Heart right ventricle (tissue), 16 donors: ENCODE measurements around the gene ZNF423. TPM values are rescaled to one million over a fixed set of nuclear protein-coding genes. Genes with fewer than 3 reads are reported as not detected.

Experiments
- ATAC-seq, 8 donors: fragments of 200-7000 bp; cut with Tn5 transposase; one replicate each; pipeline ENCODE4 v1.9.1; 2020; ENCODE audit warnings: mild to moderate bottlenecking in 8 of 8, moderate library complexity in 8 of 8, moderate number of reproducible peaks in 1 of 8
- DNase-seq, 2 donors: peaks; one replicate each; pipeline ENCODE4 v3.0.0-alpha.2; 2020
- H3K27ac ChIP-seq, 10 donors: fragments of 200-600 bp; sonication (generic) in 2 of 10; one replicate each; pipeline versions ENCODE4 v1.5.0 to v1.8.0; 2020 to 2022; ENCODE audit warnings: mild to moderate bottlenecking in 3 of 10
- H3K27me3 ChIP-seq, 7 donors: fragments of 200-600 bp; one replicate each; pipeline ENCODE4 v1.8.0; 2021 to 2022; ENCODE audit warnings: mild to moderate bottlenecking in 2 of 7
- H3K36me3 ChIP-seq, 9 donors: fragments of 200-600 bp; sonication (generic) in 1 of 9; one replicate each; pipeline versions ENCODE4 v1.5.0 to v1.8.0; 2020 to 2022; ENCODE audit warnings: mild to moderate bottlenecking in 2 of 9
- H3K4me1 ChIP-seq, 9 donors: fragments of 200-600 bp; sonication (generic) in 1 of 9; one replicate each; pipeline versions ENCODE4 v1.5.0 to v1.8.0; 2020 to 2022; ENCODE audit warnings: mild to moderate bottlenecking in 4 of 9
- H3K4me3 ChIP-seq, 10 donors: fragments of 200-600 bp; sonication (generic) in 2 of 10; one replicate each; pipeline versions ENCODE4 v1.5.0 to v1.8.0; 2020 to 2022; ENCODE audit warnings: mild to moderate bottlenecking in 7 of 10, moderate library complexity in 2 of 10
- H3K9me3 ChIP-seq, 11 donors: fragments of 200-600 bp in 10 of 11; sonication (generic) in 2 of 11; one replicate each; pipeline versions ENCODE4 v1.5.0 to v1.8.0; 2013 to 2022; ENCODE audit warnings: mild to moderate bottlenecking in 2 of 11, control low read depth in 1 of 11, moderate library complexity in 1 of 11
- WGBS, 2 donors: extraction: QIAGEN DNeasy Blood & Tissue Kit; methylation state at CpG; one replicate each; pipeline ENCODE4 v1.1.7; 2013; ENCODE audit warnings: inconsistent platforms in 1 of 2; 5-methylcytosine and 5-hydroxymethylcytosine counted together
- intact Hi-C, 10 donors: fragments of 100-400 bp; cut with DNase I; formaldehyde crosslinking; loops; one replicate each; pipeline versions ENCODE4 v1.11.1 to v1.14.2; 2022
- polyA plus RNA-seq, 2 donors: library from polyadenylated mRNA; stranded (reverse); fragments of 200-250 nt; gene quantifications; one replicate each; pipeline ENCODE4 v1.2.3, GENCODE V29; 2013
- total RNA-seq, 10 donors: library from RNA; stranded (reverse); fragmentation: NEBNext Ultra II Directional in 3 of 10; extraction: Animal tissue kit (Norgen Biotek cat#: 25700) in 3 of 10; gene quantifications; one replicate each; pipeline versions ENCODE4 v1.2.1 to v1.2.4, GENCODE V29; 2021 to 2023
- TF ChIP-seq, protein P1 (sequence below), 9 donors: fragments of 200-600 bp; sonication (generic) in 2 of 9; IDR thresholded peaks; one replicate each; pipeline versions ENCODE4 v1.5.0 to v1.8.0; 2021 to 2022; ENCODE audit warnings: antibody characterized with exemption in 9 of 9, mild to moderate bottlenecking in 5 of 9, moderate library complexity in 1 of 9
- donor health status: Arrhythmogenic right ventricular cardiomyopathy.
- donor health status: ischemic (EF 13 %, LVEDD 7.1; RV severe dilation, severe dysfunction).
- donor health status: healthy with polysubstance abuse.
- donor health status: DM: no; HTN: yes; CAD: no.
- donor health status: DM: no; HTN: no; CAD: no.
- donor health status: ischemic (EF 25% LVEDD 6.9; RV normal size, moderate dysfunction).
- donor health status: ischemic (EF 25% LVEDD 5.7; RV mildly dilated, moderate dysfunction).
- donor health status: healthy.
- donor health status: DM: yes; HTN: yes; CAD: no.
- donor health status: Ischemic cardiomyopathy.
- donor health status: ischemic (EF 35%, LVEDD 5.7; RV mildly dilated, moderate dysfunction).
- donor health status: nonischemic (EF 11% LVEDD 7.7; RV severe dilation, severe dysfunction).
- donor health status: DM: yes; HTN: yes; CAD: no.
- donor health status: PGD.
- donor health status: ischemic (EF 29% LVEDD 5.4; RV normal size, mild dysfunction).
- donor health status: nonischemic (EF 23%, LVEDD 6.1; RV moderate dilation, normal function).

Gene ZNF423
- total and polyA plus RNA-seq, 12 donors: 2.6 to 10.6 (median 7.0) TPM

DNA sequence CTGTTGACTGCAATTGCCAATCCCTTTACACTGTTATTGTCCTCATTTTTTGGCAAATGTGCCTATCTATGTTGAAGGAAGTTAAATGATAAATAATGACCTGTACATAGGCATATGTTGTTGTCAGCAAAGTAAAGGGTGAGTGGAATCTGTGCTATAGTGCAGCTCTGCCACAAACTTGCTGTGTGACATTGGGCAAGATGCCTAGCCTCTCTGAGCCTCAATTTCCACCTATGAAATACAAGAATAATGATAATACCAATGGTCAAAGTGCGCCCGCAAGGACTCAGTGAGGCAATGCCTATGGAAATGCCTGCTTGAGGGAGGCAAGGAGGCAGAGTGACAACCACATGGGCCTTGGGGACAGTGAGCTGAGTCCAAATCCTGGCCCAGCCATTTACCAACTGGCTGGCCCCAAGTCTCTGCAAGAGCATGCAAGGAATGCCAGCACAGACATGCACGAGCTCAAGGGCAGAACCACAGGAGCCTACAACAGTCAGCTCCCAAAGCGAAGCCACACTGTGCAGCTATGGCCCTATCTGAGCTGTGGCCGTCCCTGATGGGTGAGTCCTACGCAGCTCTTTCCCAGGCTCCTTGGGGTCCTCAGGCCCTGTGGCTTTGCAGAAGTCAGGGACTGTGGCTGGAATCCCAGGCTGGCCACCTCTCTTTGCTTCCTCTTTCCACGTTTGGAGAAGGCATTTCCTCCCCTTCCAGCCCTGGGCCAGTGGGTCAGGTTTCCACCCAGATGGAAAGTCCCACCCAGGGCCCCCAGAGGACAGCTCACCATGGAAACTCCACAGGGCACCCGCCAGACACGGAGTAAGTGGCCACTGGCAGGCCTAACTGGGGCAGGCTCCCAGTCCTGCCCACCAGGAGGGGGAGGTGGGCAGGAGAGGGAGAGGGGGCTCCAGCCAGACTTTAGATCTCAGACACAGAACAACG lies 82.1 kb downstream of the ZNF423 start:
- DNase-seq: no peak
- WGBS, 2 donors: 61 to 70% methylated on average over 10 of the region's 10 CpGs
- peak in 5 of 8 donors; percentile 22 to 39 (median 34) for ATAC-seq

DNA sequence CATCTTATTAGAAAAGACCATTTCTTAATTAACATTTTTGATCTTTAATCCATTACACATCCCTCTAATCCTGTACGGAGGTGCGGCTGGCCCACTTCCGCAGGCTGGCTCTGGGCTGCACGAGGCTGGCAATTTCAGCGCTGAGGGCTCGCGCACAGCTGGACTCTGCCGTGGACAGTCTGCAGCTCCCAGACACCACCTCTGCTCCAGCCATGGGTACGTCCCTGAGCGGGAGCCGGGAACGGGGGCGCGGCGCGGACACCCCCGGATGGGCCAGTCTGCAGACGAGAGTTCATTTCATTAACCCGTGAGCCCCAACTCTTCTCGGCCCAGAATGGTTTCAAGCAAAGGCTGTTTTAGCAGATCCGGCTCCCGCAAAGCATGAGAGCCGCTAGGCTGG lies 87.9 kb downstream of the ZNF423 start:
- H3K9me3 ChIP-seq: no peaks in the 10 kb centered on the region
- H3K36me3 ChIP-seq: no peaks in the 10 kb centered on the region
- 93 to 95% methylated on average over 23 of the region's 23 CpGs for WGBS, 2 donors
- DNase-seq: no peak
- intact Hi-C loops: no loop called here
- ATAC-seq: no peak
- no peak overlapping the region for H3K4me3 ChIP-seq
- no peaks in the 10 kb centered on the region for H3K27me3 ChIP-seq
- H3K4me1 ChIP-seq: peaks cover 0 to 15% (median 10%) of the 10 kb centered on the region in 9 donors
- no peak overlapping the region for H3K27ac ChIP-seq
- TF ChIP-seq, protein P1, sequence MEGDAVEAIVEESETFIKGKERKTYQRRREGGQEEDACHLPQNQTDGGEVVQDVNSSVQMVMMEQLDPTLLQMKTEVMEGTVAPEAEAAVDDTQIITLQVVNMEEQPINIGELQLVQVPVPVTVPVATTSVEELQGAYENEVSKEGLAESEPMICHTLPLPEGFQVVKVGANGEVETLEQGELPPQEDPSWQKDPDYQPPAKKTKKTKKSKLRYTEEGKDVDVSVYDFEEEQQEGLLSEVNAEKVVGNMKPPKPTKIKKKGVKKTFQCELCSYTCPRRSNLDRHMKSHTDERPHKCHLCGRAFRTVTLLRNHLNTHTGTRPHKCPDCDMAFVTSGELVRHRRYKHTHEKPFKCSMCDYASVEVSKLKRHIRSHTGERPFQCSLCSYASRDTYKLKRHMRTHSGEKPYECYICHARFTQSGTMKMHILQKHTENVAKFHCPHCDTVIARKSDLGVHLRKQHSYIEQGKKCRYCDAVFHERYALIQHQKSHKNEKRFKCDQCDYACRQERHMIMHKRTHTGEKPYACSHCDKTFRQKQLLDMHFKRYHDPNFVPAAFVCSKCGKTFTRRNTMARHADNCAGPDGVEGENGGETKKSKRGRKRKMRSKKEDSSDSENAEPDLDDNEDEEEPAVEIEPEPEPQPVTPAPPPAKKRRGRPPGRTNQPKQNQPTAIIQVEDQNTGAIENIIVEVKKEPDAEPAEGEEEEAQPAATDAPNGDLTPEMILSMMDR (IDR thresholded peaks at IDR 0.05): no peak

More for the DNA sequence above, 82.1 kb downstream of the ZNF423 start:
- Histone ChIP-seq H3K9me3 (no peaks in the 10 kb centered on the region), H3K36me3 (no peaks in the 10 kb centered on the region), H3K4me1 (peaks cover 8 to 57% (median 47%) of the 10 kb centered on the region in 9 donors), H3K4me3 (no peak overlapping the region), H3K27ac (peak overlapping the region in 4 of 10 donors; percentile 22 to 53 (median 48)), H3K27me3 (no peaks in the 10 kb centered on the region)
- intact Hi-C loops: loop anchor here in 1 of 10 donors (10.0 kb wide), 1 partner anchor 71 kb away; no protein-coding TSS in a partner anchor
- TF ChIP-seq, protein P1 (IDR thresholded peaks at IDR 0.05): no peak

DNA sequence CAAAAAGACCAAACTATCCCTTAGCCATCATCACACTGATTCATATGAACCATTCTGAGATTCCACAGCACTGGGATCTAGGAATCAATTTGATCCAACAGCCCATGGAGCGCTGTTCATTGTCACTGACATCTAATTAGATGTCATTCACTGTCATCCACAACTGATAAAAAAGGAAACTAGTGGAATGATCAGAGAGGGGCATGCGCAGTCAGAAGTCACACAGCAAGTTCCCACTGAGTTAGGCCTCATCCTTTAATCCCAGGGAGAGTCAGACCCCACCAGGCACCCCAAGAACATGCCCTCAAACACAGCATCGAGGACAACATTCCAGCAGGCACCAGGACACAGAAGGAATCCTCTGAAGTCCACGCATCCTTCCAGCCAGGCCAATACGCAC lies 88.5 kb downstream of the ZNF423 start:
- H3K4me3 ChIP-seq: no peak overlapping the region
- H3K4me1 ChIP-seq: peaks cover 0 to 15% (median 10%) of the 10 kb centered on the region in 9 donors
- no peaks in the 10 kb centered on the region for H3K27me3 ChIP-seq
- no peaks in the 10 kb centered on the region for H3K9me3 ChIP-seq
- intact Hi-C loops: no loop called here
- ATAC-seq (no peak), DNase-seq (no peak)
- TF ChIP-seq, protein P1 (IDR thresholded peaks at IDR 0.05): no peak
- no peaks in the 10 kb centered on the region for H3K36me3 ChIP-seq
- WGBS, 2 donors: 95 to 96% methylated on average over 5 of the region's 5 CpGs
- H3K27ac ChIP-seq: no peak overlapping the region

DNA sequence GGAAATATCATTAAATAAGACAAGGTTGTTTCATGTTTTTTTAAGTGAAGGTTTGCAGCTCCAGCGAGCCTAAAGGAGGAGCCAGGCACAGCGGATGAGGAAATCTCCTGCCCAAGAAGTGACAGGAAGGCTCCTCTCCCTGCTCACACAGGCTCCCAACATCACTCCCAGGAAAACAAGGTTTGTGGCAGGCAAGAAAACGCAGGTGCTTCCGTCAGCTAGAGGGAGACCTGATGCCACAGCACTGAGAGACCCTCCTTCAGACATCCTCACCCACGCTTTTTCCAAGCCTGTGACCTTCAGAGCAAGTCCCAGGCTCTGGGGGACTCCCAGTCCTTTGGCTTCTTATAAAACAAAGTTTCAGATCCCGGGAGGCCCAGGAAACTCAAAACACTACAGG lies 89.7 kb downstream of the ZNF423 start:
- no peaks in the 10 kb centered on the region for H3K27me3 ChIP-seq
- H3K27ac ChIP-seq: peak overlapping the region in 3 of 10 donors; percentile 19 to 72 (median 56)
- H3K36me3 ChIP-seq: no peaks in the 10 kb centered on the region
- peaks cover 0 to 15% (median 10%) of the 10 kb centered on the region in 9 donors for H3K4me1 ChIP-seq
- intact Hi-C loops: no loop called here
- ATAC-seq (peak in 4 of 8 donors; percentile 24 to 42 (median 36)), DNase-seq (no peak)
- H3K4me3 ChIP-seq: no peak overlapping the region
- TF ChIP-seq, protein P1 (IDR thresholded peaks at IDR 0.05): no peak
- no peaks in the 10 kb centered on the region for H3K9me3 ChIP-seq
- 53 to 54% methylated on average over 6 of the region's 6 CpGs for WGBS, 2 donors
